GM18868 (cell line): ENCODE measurements around the gene ADGRG1.
"Not testable (repeated sequence)": the region's sequence is repeated elsewhere in the genome, so short reads cannot be mapped to it uniquely, and the experiment has no call there.

Experiments used
- ATAC-seq: cut with Tn5 transposase; IDR thresholded peaks from one replicate; pipeline ENCODE4 v1.9.1; 2021; ENCODE audit warnings: mild to moderate bottlenecking, moderate library complexity; ENCODE audit not compliant: unreplicated experiment

The ADGRG1 gene

DNA sequence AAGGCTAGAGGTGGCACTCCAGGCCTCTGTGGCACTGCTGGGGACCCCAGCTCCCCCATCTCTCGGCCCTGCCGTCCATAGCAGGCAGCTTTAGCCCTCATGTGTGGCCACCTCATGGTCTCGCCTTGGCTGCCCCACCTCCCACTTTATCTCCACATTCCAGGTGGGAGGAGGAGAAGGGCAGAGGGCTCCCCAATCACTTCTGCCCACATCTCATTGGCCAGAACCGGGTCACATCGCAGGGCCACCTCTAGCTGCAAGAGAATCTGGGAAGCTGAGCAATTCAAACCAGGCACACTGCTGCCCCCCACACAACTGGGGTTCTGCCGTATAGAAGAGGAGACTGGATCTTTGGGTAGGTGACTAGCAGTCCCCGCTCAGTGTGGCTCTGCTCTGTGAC, 67.8 kb downstream of the ADGRG1 start:
- ATAC-seq = no peak

DNA sequence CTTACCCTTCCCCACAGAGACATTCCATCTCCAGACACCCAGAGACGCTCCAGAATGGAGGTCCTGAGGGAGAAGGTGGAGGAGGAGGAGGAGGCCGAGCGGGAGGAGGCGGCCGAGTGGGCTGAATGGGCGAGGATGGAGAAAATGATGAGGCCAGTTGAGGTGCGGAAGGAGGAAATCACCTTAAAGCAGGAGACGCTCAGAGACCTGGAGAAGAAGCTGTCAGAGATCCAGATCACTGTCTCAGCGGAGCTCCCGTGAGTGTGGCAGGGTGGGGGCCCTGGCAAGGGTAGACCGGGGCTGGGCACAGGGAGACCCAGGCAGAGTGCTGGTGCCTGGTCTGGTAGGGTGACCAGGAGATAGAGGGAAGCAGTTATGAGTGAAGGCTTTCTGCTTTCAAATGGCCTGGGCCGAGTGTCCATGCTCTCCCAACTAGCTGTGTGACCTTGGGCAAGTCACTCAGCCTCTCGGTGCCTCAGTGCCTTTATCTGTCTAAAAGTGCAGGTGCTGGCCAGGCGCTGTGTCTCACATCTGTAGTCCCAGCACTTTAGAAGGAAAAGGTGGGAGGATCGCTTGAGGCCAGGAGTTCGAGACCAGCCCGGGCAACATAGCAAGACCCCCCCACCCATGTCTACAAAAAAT, 69.6 kb downstream of the ADGRG1 start:
- no peak for ATAC-seq

GRCh38 chr16:57698812-57699405, 70.5 kb downstream of the ADGRG1 start:
- ATAC-seq = no peak

- no peak for ATAC-seq
Observed at GRCh38 chr16:57699481-57699880, 71.1 kb downstream of the ADGRG1 start.

- no peak for ATAC-seq
Observed at GRCh38 chr16:57699899-57700298, 71.5 kb downstream of the ADGRG1 start.

- ATAC-seq = no peak
Observed at GRCh38 chr16:57700781-57701551, 72.5 kb downstream of the ADGRG1 start.

DNA sequence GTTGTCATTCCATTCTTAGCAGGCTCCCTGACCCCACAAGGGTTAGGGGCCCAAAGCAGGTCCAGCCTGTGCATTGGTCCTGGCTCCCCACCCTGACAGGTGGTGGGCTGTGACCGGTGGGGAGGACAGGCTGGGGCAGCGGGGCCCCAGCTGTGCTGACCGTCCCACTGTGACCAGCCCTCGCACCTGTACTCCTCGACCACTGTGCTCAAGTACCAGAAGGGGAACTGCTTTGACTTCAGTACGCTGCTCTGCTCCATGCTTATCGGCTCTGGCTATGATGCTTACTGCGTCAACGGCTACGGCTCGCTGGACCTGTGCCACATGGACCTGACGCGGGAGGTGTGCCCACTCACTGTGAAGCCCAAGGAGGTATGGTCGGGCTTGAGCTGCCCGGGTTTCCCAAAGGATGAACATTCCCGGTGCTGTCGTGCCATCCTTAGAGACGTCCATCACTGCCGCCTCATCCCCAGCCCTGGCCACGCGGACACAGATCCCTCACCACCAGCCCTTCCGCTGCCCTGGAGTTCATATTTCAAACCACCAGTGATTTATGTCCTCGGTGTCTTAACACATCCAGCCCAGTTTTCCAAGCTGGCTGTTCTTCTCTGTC, 73.4 kb downstream of the ADGRG1 start:
- no peak for ATAC-seq

DNA sequence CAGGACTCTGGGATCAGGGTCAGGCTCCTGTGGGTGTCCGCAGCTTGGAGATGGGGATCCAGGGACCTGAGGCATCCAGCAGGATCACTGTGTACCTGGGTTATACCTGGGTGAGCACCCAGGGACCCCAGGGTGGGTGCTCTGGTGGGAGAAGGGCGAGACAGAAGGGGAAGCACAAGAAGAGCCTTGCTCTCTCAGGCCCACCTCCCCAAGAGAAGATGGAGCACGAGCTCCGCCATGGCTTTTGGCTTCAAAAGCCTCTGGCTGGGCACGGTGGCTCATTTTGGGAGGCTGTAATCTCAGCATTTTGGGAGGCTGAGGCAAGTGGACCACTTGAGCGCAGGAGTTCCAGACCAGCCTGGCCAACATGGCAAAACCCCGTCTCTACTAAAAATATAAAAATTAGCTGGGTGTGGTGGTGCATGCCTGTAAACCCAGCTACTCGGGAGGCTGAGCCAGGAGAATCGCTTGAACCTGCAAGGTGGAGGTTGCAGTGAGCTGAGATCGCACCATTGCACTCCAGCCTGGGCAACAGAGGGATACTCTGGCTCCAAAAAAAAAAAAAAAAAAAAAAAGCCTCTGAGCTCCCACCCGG, 75.1 kb downstream of the ADGRG1 start:
- no peak for ATAC-seq

GRCh38 chr16:57704011-57704904, 75.8 kb downstream of the ADGRG1 start:
- ATAC-seq = no peak

DNA sequence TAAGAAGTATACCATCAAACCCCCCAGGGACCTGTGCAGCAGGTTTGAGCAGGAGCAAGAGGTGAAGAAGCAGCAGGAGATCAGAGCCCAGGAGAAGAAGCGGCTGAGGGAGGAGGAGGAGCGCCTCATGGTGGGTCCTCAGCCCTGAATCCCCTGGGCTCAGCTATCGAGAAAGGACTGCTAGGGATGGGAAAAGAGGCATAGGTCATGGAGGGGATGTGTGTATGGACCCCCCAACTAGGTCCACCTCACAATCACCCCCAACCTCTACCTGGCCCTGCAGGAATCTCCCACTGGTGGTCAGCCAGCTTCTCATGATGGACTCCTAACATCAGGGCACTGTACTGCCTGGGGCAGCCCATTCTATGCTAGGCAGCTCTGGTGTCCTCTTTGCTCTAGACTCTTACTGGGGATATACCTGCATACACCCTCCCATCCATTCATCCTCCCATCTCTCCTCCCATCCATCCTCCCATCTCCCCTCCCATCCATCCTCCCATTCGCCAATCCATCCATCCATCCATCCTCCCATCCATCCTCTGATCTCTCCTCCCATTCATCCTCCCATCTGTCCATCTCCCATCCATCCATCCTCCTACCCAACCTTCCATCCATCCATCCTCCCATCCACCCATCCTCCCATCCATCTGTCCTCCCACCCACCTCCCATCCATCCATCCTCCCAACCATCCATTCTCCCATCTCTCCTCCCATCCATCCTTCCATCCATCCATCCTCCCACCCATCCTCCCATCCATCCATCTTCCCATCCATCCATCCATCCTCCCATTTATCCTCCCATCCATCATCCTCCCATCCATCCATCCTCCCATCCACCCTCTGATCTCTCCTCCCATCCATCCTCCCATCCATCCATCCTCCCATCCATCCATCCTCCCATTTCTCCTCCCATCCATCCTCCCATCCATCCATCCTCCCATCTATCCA, 76.7 kb downstream of the ADGRG1 start:
- ATAC-seq = no peak

DNA sequence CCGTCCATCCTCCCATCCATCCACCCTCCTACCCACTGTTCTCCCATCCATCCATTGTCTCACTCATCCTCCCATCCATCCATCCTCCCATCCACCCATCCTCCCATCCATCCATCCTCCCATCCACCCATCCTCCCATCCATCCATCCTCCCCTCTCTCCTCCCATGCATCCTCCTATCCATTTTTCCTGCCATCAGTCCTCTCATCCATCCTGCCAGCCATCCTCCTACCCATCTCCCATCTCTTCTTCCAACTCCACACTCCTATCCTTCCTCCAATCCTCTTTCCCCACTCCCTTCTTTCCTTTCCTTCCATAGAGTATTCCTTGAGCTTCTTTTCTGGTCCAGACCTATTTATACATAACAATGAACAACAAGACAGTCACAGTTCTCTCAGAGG, 78.3 kb downstream of the ADGRG1 start:
- no peak for ATAC-seq

GRCh38 chr16:57707331-57707730, 78.9 kb downstream of the ADGRG1 start:
- ATAC-seq = no peak

DNA sequence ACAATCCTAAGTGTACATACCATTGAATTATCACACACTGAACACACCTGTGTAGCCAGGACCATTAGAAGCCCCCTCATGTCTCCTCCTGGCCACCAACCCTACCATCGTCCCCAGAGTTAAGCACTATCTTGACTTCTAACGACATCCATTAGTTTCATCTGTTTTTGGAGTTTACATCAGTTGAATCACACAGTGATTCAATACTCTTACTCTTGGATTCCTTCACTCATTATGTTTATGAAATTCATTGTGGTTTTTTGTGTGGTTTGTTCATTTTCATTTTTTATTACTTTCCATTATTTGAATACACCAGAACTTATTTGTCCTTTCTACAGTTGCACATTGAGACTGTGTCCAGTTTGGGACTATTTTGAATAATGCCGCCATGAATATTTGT, 79.7 kb downstream of the ADGRG1 start:
- ATAC-seq = no peak

DNA sequence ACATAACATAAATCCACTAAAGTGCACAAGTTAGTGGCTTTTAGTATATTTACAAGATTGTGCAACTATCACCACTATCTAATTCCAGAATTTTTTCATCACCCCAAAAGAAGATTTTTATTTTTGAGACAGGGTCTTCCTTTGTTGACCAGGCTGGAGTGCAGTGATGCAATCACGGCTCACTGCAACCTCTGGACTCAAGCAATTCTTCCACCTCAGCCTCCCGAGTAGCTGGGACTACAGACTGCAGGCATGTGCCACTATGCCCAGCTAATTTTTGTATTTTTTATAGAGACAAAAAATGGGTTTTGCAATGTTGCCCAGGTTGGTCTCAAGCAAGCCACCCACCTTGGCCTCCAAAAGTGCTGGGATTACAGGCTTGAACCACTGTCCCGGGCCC, 81.2 kb downstream of the ADGRG1 start:
- no peak for ATAC-seq

DNA sequence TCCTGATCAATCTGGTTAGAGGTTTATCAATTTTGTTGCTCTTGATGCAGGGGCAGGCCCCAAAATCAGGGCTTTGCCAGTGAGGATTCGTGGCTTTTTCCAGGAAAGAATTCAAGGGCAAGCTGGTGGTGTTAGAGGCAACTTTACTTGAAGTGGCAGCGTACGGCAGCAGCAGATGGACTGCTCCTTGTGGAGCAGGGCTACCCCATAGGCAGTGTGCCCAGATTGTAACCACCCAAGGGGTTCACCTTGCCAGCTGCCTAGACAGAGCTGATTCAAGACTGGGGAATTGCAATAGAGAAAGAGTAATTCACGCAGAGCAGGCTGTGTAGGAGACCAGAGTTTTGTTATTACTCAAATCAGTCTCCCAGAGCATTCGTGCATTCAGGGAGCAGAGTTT, 82.9 kb downstream of the ADGRG1 start:
- ATAC-seq = no peak

- ATAC-seq = no peak
Observed at GRCh38 chr16:57711993-57712392, 83.6 kb downstream of the ADGRG1 start.

- not testable (repeated sequence) for ATAC-seq
Observed at GRCh38 chr16:57712569-57712968, 84.1 kb downstream of the ADGRG1 start.

- no peak for ATAC-seq
Observed at GRCh38 chr16:57713596-57713995, 85.2 kb downstream of the ADGRG1 start.

DNA sequence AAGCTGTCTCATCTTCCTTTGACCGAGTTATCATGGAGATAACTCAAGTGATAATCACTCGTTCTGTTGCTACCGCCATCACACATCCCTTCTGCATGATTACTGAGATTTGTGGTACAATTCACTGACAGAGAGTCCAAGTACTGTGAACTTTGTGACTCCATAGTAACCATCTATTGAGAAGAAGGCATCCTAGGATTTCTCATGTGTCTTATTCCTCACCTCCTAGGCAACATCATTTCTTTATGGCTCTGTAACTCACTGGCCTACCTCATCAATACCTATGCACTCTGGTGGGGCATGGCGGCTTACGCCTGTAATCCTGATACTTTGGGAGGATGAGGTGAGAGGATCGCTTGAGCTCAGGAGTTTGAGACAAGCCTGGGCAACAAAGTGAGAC, 85.6 kb downstream of the ADGRG1 start:
- no peak for ATAC-seq
